GM06990 (cell line): Measurements from ENCODE around the gene TEKT5.

ENCODE experiments used
- DNase-seq: peaks from one replicate; pipeline ENCODE4 v3.0.0-alpha.2; 2011; ENCODE audit not compliant: insufficient read length; ENCODE audit errors: extremely low read depth
- H3K27me3 ChIP-seq: replicated peaks from 2 replicates; pipeline ENCODE4 v1.6.0; 2011; ENCODE audit warnings: low read length; ENCODE audit not compliant: control insufficient read depth, insufficient read depth
- H3K36me3 ChIP-seq: 2 replicates; pipeline ENCODE4 v1.5.1; 2011; ENCODE audit warnings: low read length; ENCODE audit not compliant: control insufficient read depth, insufficient read depth
- H3K4me3 ChIP-seq: replicated peaks from 2 replicates; pipeline ENCODE4 v1.5.1; 2011; ENCODE audit warnings: low read depth, mild to moderate bottlenecking, control low read depth, low read length
- CTCF ChIP-seq: IDR thresholded peaks from 2 replicates; pipeline ENCODE4 v1.5.1; 2011; ENCODE audit warnings: low read length, control low read depth, mild to moderate bottlenecking, inconsistent platforms; ENCODE audit not compliant: insufficient read depth, poor library complexity, severe bottlenecking

Gene TEKT5

GRCh38 chr16:10740000-10740844, 45.5 kb upstream of the TEKT5 start:
- TF ChIP-seq CTCF: no peak
- no peaks in the 10 kb centered on the region for H3K27me3 ChIP-seq
- H3K4me3 ChIP-seq: no peak overlapping the region
- H3K36me3 ChIP-seq: no peaks in the 10 kb centered on the region; the same call in 1 of the 2 replicates
- DNase-seq: no peak

GRCh38 chr16:10738231-10739077, 43.7 kb upstream of the TEKT5 start:
- no peaks in the 10 kb centered on the region for H3K36me3 ChIP-seq
- no peak overlapping the region for H3K4me3 ChIP-seq
- peak; percentile 76 for DNase-seq
- no peak for TF ChIP-seq CTCF
- no peaks in the 10 kb centered on the region for H3K27me3 ChIP-seq

GRCh38 chr16:10737068-10737625, 42.4 kb upstream of the TEKT5 start:
- TF ChIP-seq CTCF: peak; percentile 80
- H3K4me3 ChIP-seq: peak overlapping the region; percentile 10; the same call in 1 of the 2 replicates
- no peaks in the 10 kb centered on the region for H3K36me3 ChIP-seq
- peak; percentile 71 for DNase-seq
- no peaks in the 10 kb centered on the region for H3K27me3 ChIP-seq

GRCh38 chr16:10731790-10732189, 37.1 kb upstream of the TEKT5 start:
- H3K36me3 ChIP-seq: no peaks in the 10 kb centered on the region
- no peak for TF ChIP-seq CTCF
- H3K4me3 ChIP-seq: no peak overlapping the region
- no peak for DNase-seq
- H3K27me3 ChIP-seq: no peaks in the 10 kb centered on the region

GRCh38 chr16:10729104-10730048, 34.6 kb upstream of the TEKT5 start:
- no peak for TF ChIP-seq CTCF
- DNase-seq: no peak

More at GRCh38 chr16:10729104-10730048, 34.6 kb upstream of the TEKT5 start:
- Histone ChIP-seq H3K4me3 (no peak overlapping the region), H3K36me3 (no peaks in the 10 kb centered on the region), H3K27me3 (no peaks in the 10 kb centered on the region)
